Spleen (tissue), 11 donors: Measurements from ENCODE around the gene FAAP100. TPM values are rescaled to one million over a fixed set of nuclear protein-coding genes. Genes with fewer than 3 reads are reported as not detected.

ENCODE experiments used
- DNase-seq: peaks from one replicate; pipeline ENCODE4 v3.0.0-alpha.2; 2020
- H3K27ac ChIP-seq, 8 donors: fragments of 200-600 bp; sonication (generic) in 7 of 8; 1 replicate in 4 of 8; 2 replicates in 4 of 8; pipeline versions ENCODE4 v1.5.0 to v1.8.0; 2016 to 2021; ENCODE audit warnings: inconsistent platforms in 4 of 8, mild to moderate bottlenecking in 4 of 8, moderate library complexity in 1 of 8
- H3K27me3 ChIP-seq, 7 donors: fragments of 200-600 bp; sonication (generic) in 6 of 7; replicated peaks in 1 of 7; 1 replicate in 4 of 7; 2 replicates in 3 of 7; pipeline versions ENCODE4 v1.5.0 to v1.8.0; 2016 to 2021; ENCODE audit warnings: inconsistent platforms in 3 of 7, mild to moderate bottlenecking in 1 of 7
- H3K36me3 ChIP-seq, 6 donors: fragments of 200-600 bp; sonication (generic) in 5 of 6; 1 replicate in 4 of 6; 2 replicates in 2 of 6; pipeline versions ENCODE4 v1.5.0 to v1.8.0; 2016 to 2021; ENCODE audit warnings: inconsistent platforms in 2 of 6
- H3K4me1 ChIP-seq, 6 donors: fragments of 200-600 bp; sonication (generic) in 5 of 6; 1 replicate in 3 of 6; 2 replicates in 3 of 6; pipeline versions ENCODE4 v1.5.0 to v1.8.0; 2016 to 2021; ENCODE audit warnings: inconsistent platforms in 3 of 6
- H3K4me3 ChIP-seq, 8 donors: fragments of 200-600 bp; sonication (generic) in 7 of 8; 1 replicate in 4 of 8; 2 replicates in 4 of 8; pipeline versions ENCODE4 v1.5.0 to v1.8.0; 2016 to 2021; ENCODE audit warnings: inconsistent platforms in 4 of 8, mild to moderate bottlenecking in 4 of 8, moderate library complexity in 2 of 8
- H3K9me3 ChIP-seq, 8 donors: fragments of 200-600 bp; sonication (generic) in 7 of 8; 1 replicate in 4 of 8; 2 replicates in 4 of 8; pipeline versions ENCODE4 v1.5.0 to v1.8.0; 2016 to 2021; ENCODE audit warnings: inconsistent platforms in 4 of 8
- CTCF ChIP-seq, 11 experiments: fragments of 200-600 bp in 7 of 11; fragments of 450-650 bp in 4 of 11; sonication (generic) in 4 of 11; IDR thresholded peaks in 8 of 11; conservative IDR thresholded peaks in 3 of 11; 1 replicate in 7 of 11; 2 replicates in 4 of 11; pipeline versions ENCODE4 v1.4.0 to v1.8.0; 2016 to 2021; ENCODE audit warnings: antibody characterized with exemption in 11 of 11, inconsistent platforms in 4 of 11, mild to moderate bottlenecking in 1 of 11
- POLR2A ChIP-seq, 3 donors: fragments of 450-650 bp; IDR thresholded peaks; one replicate each; pipeline ENCODE4 v1.5.1; 2017; ENCODE audit warnings: antibody characterized with exemption in 3 of 3, mild to moderate bottlenecking in 1 of 3
- POLR2AphosphoS5 ChIP-seq, 3 donors: sonication (generic); formaldehyde crosslinking; IDR thresholded peaks; one replicate each; pipeline ENCODE4 v1.5.1; 2017; ENCODE audit warnings: antibody characterized with exemption in 3 of 3
- WGBS, 5 donors: extraction: QIAGEN DNeasy Blood & Tissue Kit in 3 of 5; methylation state at CpG; one replicate each; pipeline versions ENCODE4 v1.1.5 to v1.1.7; 2013 to 2018; 5-methylcytosine and 5-hydroxymethylcytosine counted together
- intact Hi-C: fragments of 100-400 bp; cut with DNase I; formaldehyde crosslinking; loops from one replicate; pipeline ENCODE4 v1.15.0; 2023; ENCODE audit warnings: low total_unique reads
- polyA plus RNA-seq, 3 donors: library from polyadenylated mRNA; stranded (reverse); fragments of 200-250 nt; gene quantifications; one replicate each; pipeline ENCODE4 v1.2.1, GENCODE V29; 2013
- total RNA-seq, 7 donors: library from RNA; depleted of rRNA in 3 of 7; stranded (reverse); fragments of >200 nt in 3 of 7; fragmentation: NEBNext Ultra II Directional in 4 of 7; extraction: Animal tissue kit (Norgen Biotek cat#: 25700) in 4 of 7; gene quantifications; one replicate each; pipeline versions ENCODE4 v1.1.0 to v1.2.1, GENCODE V29; 2016 to 2021
- donor health status: healthy with polysubstance abuse.
- donor health status: DM: no; HTN: no; CAD: no; lungs with moderate emphysema.
- donor health status: DM: no; HTN: no; CAD: no.
- donor health status: Bipolar disorder and iron deficiency.
- donor health status: healthy.
- donor health status: DM: no; HTN: no; CAD: no.
- donor health status: DM: yes; HTN: yes; CAD: no.

The FAAP100 gene
- total and polyA plus RNA-seq, 10 donors = 32.2 to 77.2 (median 50.9) TPM

- no peak for DNase-seq
- peaks cover 0 to 12% (median 5%) of the 10 kb centered on the region in 6 donors for H3K4me1 ChIP-seq
- intact Hi-C loops = no loop called here
- TF ChIP-seq CTCF (IDR thresholded peaks at IDR 0.05 in 8 of 11, conservative IDR thresholded peaks at IDR 0.05 in 3 of 11) (no peak), POLR2A (IDR thresholded peaks at IDR 0.05) (no peak), POLR2AphosphoS5 (IDR thresholded peaks at IDR 0.05) (no peak)
- no peak overlapping the region for H3K27ac ChIP-seq
- 41 to 90% (median 68%) methylated on average over 2 to 20 of the region's 20 CpGs for WGBS, 5 donors
- no peak overlapping the region for H3K4me3 ChIP-seq
- peaks cover 0 to 60% (median 0%) of the 10 kb centered on the region in 7 donors for H3K27me3 ChIP-seq
- no peaks in the 10 kb centered on the region for H3K36me3 ChIP-seq
- H3K9me3 ChIP-seq = no peaks in the 10 kb centered on the region
Observed at GRCh38 chr17:81528384-81528650, 23.8 kb downstream of the FAAP100 start.

- H3K9me3 ChIP-seq = no peaks in the 10 kb centered on the region
- peaks cover 0 to 59% (median 0%) of the 10 kb centered on the region in 7 donors for H3K27me3 ChIP-seq
- no peak for DNase-seq
- H3K27ac ChIP-seq = no peak within 1 kb of the TSS
- intact Hi-C loops = no loop called here
- peak in 2 of 11 experiments; percentile 19 to 26 for TF ChIP-seq CTCF (IDR thresholded peaks at IDR 0.05 in 8 of 11, conservative IDR thresholded peaks at IDR 0.05 in 3 of 11)
- no peak for TF ChIP-seq POLR2A (IDR thresholded peaks at IDR 0.05)
- TF ChIP-seq POLR2AphosphoS5 (IDR thresholded peaks at IDR 0.05) = peak in 1 of 3 donors; percentile 22
- H3K36me3 ChIP-seq = no peaks in the 10 kb centered on the region
- 44 to 73% (median 61%) methylated on average over 19 to 42 of the region's 42 CpGs for WGBS, 5 donors
- no peak within 1 kb of the TSS for H3K4me3 ChIP-seq
- H3K4me1 ChIP-seq = peaks cover 0 to 16% (median 5%) of the 10 kb centered on the region in 6 donors
Observed at GRCh38 chr17:81527591-81528383, 24.4 kb downstream of the FAAP100 start, which contains the start of gene FSCN2. Gene FSCN2 (plus strand): TSS chr17:81528377. CDS start chr17:81528532, 155 bp downstream.

GRCh38 chr17:81526662-81527571, 25.2 kb downstream of the FAAP100 start:
- TF ChIP-seq CTCF (IDR thresholded peaks at IDR 0.05 in 8 of 11, conservative IDR thresholded peaks at IDR 0.05 in 3 of 11) = no peak
- no peak for TF ChIP-seq POLR2AphosphoS5 (IDR thresholded peaks at IDR 0.05)
- no peak for TF ChIP-seq POLR2A (IDR thresholded peaks at IDR 0.05)
- intact Hi-C loops = no loop called here
- H3K36me3 ChIP-seq = no peaks in the 10 kb centered on the region
- no peak for DNase-seq
- WGBS, 5 donors = 85 to 90% (median 89%) methylated on average over 20 to 21 of the region's 21 CpGs
- peaks cover 0 to 16% (median 5%) of the 10 kb centered on the region in 6 donors for H3K4me1 ChIP-seq
- H3K4me3 ChIP-seq = no peak overlapping the region
- peaks cover 0 to 59% (median 0%) of the 10 kb centered on the region in 7 donors for H3K27me3 ChIP-seq
- H3K9me3 ChIP-seq = no peaks in the 10 kb centered on the region
- H3K27ac ChIP-seq = no peak overlapping the region

- Histone ChIP-seq H3K4me3 (no peak overlapping the region), H3K36me3 (no peaks in the 10 kb centered on the region), H3K9me3 (no peaks in the 10 kb centered on the region), H3K27me3 (peaks cover 0 to 60% (median 0%) of the 10 kb centered on the region in 7 donors), H3K4me1 (peaks cover 3 to 24% (median 12%) of the 10 kb centered on the region in 6 donors), H3K27ac (no peak overlapping the region)
- DNase-seq = no peak
- TF ChIP-seq CTCF (IDR thresholded peaks at IDR 0.05 in 8 of 11, conservative IDR thresholded peaks at IDR 0.05 in 3 of 11) (no peak), POLR2A (IDR thresholded peaks at IDR 0.05) (no peak), POLR2AphosphoS5 (IDR thresholded peaks at IDR 0.05) (no peak)
- intact Hi-C loops = no loop called here
- 79 to 94% (median 80%) methylated on average over 6 to 8 of the region's 8 CpGs for WGBS, 5 donors
Observed at GRCh38 chr17:81524865-81525159, 27.3 kb downstream of the FAAP100 start.
